Activated CD8-positive, alpha-beta memory T cell treated with anti-CD3 and anti-CD28 coated beads, Interleukin-2, amount 50 U/mL, for 48 hours (primary cell): Measurements from ENCODE around the gene ACTN2.
"Not testable (repeated sequence)": the region's sequence is repeated elsewhere in the genome, so short reads cannot be mapped to it uniquely, and the experiment has no call there.

Experiments
- DNase-seq: peaks from one replicate; pipeline ENCODE4 v3.0.0-alpha.2; 2020

ACTN2 gene

GRCh38 chr1:236685917-236686814, at the start of gene ACTN2:
Gene ACTN2 (plus strand): TSS chr1:236686499. CDS start chr1:236686674, 175 bp downstream.
- DNase-seq: peak; percentile 73

DNA sequence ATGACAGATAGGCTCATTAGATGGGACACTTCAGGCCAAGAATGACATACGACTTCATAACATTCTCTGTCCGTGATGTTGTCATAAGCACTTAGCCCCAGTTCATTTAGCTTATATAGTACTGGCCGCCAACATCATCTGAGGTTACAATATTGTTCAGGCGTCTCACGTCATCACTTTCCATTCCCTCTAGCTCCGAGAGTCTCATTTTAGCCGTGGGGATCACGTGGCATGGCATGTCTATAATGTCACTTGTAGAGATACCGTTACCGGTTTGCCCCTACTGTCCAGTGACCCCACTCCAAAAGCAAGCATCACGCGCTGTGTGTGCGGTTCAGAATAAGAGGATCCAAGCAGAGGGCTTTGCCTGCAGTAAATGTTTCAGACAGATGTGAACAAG, 47.4 kb upstream of the ACTN2 start:
- no peak for DNase-seq

GRCh38 chr1:236639686-236640085, 46.6 kb upstream of the ACTN2 start:
- DNase-seq: no peak

- DNase-seq: no peak
These were observed 43.5 kb upstream of the ACTN2 start for GRCh38 chr1:236642763-236643162.

DNA sequence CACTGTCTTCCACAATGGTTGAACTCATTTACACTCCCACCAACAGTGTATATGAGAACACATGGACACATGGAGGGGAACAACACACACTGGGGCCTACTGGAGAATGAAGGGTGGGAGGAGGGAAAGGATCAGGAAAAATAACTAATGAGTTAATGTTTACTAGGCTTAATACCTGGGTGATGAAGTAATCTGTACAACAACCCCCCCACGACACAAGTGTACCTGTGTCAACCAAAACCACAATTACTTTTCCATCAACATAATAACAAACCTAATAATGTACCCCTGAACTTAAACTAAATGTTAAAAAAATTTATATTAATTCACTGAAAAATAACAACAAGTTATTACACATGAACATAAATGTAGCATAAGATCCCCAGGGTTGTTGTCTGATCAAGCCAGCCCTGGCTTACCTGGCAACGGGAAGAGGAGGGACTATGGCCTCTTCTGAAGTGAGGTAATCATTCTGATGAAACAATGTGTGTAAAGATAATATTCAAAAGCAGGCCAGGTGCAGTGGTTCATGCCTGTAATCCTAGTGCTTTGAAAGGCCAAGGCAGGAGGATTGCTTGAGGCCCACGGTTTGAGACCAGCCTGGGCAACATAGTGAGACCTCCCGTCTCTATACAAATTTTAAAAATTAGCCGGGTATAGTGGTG, 41.2 kb upstream of the ACTN2 start:
- DNase-seq: no peak

DNA sequence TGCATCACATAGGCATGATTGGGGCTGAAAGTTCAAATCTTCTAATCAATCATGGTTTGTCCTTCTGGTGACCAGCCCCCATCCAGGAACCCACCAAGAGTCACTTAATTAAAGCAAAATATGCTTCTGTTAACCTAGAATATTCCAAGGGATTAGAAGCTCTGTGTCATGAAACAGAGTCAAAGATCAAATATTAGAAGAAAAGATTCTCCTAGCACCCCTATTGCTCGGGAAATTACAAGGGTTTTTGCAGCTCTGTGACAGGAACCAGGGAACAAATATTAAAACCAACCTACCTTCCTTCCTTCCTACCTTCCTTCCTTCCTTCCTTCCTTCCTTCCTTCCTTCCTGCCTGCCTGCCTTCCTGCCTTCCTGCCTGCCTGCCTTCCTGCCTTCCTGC, 31.8 kb upstream of the ACTN2 start:
- no peak for DNase-seq

DNA sequence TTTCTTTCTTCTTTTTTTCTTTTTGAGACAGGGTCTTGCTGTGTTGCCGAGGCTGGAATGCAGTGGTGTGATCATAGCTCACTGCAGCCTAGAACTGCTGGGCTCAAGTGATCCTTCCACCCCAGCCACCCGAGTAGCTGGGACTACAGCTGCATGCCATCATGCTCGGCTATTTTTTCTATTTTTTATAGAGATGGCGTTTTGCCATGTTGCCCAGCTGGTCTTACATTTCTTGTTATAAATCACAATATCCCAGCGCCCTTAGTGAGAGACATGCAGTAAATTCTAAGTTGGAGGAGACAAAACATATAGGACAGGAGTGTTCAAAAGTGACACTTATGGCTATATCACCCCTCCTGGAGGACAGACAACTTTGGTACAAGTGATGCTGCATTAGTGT, 31.3 kb upstream of the ACTN2 start:
- no peak for DNase-seq

DNA sequence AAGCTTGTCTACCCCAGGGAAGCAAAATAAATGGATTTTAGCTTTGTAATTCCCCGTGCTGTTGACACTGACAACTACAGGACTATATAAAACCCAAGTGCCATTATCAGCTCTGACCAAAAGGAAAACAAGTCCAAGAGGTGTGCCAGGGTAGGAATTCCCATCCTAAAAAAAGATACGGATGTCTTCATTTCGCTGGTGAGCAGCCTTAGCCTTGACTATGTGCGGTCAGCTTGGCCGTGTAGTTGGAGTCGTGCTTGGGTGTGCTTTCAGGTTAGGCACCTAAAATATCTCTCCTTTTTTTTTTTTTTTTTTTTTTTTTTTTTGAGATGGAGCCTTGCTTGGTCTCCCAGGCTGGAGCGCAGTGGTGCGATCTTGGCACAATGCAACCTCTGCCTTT, 28.9 kb upstream of the ACTN2 start:
- no peak for DNase-seq

DNA sequence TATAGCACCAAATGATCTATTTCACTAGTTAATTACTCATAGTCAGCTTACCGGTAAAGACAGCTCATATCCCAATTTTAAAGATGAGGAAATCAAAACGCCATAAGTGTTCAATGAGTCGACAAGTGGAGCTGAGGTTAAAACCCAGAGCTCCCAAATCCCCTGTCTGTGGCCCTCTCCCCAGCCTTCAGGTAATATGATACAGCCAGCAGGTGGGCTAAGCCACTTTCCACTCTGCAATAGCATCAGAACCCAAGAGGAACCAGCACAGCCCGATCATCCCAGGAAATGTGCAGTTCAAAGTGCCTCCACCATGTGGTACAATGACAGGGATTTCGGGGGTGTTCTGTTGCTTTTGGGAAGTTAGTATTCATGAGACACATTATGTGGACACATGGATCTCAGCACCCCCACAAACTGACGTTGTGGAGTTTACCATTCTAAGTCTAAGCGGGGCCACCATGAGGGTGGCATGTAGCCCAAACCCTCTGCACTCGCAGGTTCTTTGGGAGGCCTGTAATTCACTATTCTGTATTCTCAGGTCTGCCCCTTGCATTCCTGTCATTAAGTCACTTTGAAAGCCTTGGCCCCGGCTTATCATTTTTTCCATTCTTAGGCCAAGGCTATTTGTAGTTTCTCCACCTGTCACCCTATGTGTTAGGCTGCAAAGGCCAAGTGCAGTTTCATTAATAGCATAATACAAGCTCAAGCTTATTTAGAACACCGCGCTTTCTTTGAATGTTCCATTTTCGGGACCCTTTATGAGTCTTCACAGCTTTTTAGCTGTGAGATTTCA, 26.3 kb upstream of the ACTN2 start:
- no peak for DNase-seq

GRCh38 chr1:236663934-236664333, 22.4 kb upstream of the ACTN2 start:
- no peak for DNase-seq

DNA sequence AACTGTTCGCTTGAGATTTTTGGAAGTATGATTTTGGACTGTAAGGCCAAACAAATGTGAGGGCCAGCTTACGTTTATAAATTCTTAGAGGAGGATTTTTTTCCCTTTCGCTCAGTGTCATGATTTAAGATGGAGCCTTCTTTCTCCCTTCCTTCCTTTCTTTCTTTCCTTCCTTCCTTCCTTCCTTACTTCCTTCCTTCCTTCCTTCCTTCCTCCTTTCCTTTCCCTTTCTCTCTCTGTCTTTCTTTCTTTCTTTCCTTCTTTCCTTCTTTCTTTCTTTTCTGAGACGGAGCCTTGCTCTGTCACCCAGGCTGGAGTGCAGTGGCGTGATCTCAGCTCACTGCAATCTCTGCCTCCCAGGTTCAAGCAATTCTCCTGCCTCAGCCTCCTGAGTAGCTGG, 17.4 kb upstream of the ACTN2 start:
- not testable (repeated sequence) for DNase-seq

DNA sequence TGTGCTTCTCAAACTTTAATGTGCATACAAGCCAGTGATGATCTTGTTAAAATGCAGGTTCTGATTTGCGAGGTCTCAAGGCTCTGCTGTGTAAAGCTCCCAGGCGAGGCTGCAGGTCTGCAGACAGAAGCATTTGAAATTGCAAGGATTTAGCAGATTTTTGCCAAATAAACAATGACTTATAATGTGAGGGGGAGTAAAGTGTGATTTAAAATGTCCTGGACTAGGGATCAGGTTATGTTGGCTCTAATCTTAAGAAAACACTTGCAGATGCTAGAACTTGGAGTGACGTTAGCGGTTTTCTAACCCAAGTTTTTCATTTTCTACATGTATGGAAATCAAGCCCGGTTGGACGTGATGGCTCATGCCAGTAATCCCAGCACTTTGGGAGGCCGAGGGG, 16.2 kb upstream of the ACTN2 start:
- no peak for DNase-seq

- no peak for DNase-seq
These were observed 12.9 kb upstream of the ACTN2 start for GRCh38 chr1:236673289-236673919.

DNA sequence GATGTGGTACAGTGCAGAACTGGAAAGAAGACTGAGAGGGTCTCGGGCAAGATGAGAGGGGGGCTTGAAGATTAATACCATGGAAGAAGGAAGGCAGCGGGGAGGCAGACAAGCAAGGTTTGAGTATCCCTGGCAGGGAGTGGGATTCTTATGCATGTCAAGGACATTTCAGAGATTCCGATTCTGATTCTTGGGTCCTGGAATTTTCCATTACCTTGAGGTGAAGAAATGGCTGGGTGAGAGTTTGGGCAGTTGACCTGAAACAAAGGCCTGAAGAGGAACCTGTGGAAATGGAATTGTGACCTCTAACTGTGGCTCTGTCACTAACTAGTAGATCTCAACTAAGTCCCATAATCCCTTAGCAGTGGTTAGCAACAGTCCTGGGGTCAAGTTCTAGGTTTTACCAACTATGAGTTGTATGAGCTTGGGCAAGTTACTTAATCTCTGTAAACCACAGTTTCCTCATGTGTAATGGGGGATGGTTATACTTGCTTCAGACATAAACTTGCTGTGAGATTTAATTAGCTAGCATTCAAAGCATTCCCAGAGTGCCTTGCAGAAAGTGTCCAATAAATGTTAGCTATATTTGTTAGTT, 8.6 kb upstream of the ACTN2 start:
- DNase-seq: no peak

DNA sequence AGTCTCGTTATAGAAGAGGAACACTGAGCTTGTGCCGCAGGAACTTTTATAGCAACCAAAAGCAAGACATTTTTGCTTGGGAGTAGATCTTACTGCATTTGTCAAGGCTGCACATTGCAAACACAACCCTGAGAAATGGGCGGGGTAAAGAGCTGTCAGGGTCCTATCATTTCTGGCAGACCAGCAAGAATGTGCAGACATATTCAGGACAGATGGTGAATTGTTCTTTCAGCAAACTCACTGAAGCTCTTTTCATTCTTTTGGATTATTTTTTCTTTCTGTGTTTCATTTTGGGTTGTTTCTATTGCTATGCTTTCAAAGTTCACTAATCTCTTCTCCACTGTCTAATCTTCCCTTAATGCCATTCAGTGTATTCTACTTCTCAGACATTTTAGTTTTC, 5.1 kb upstream of the ACTN2 start:
- DNase-seq: no peak

DNA sequence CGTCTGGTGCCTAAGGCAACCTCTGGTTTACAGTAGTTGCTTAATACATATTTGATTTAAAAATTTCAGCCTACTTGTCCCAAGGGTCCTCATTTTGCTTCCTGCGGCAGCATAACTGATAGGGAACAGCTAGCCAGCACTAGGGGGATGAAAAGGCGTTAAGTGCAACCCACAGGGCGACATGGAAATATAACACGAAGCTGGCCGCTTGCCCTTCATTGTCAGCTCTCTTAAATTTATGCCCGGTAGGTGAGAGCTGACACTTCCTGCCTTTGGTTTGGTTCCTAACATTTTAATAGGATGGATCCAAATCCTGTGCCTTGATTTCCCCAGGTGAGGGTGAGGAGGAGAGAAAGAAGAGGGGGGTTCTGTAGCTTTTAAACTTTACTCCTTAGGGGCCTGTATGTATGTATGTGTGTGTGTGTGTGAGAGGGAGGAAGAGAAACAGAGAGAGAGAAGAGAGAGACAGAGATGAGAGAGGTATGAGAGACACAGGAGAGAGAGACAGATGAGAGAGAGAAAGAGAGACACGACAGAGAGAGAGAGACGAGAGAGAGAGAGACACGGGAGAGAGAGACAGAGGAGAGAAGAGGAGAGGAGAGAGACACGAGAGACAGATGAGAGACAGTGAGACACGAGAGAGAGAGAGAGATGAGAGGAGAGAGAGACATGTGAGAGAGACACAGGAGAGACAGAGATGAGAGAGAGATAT, 938 bp upstream of the ACTN2 start:
- DNase-seq: no peak

- DNase-seq: peak; percentile 56
These were observed 489 bp downstream of the ACTN2 start for GRCh38 chr1:236686815-236687160.

GRCh38 chr1:236687273-236687672, 974 bp downstream of the ACTN2 start:
- no peak for DNase-seq

DNA sequence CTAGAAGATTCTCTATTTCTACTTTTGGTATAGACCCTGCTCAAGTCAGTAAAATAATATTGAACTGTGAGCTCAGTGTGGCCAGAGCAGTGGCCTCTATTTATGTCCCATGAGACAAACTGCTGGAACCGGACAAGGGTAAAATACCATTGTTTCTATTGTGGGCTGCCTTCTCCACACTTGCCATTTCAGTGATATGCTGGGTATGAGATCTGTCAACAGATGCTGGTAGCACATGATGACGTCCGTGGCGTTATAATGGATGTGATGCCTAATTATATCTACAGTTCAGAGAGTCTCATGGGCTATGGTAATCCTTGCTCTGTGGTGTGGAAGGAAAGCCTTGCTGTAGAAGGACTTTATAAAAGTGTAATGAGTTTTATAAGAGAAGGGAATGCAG, 2.4 kb downstream of the ACTN2 start:
- DNase-seq: no peak

DNA sequence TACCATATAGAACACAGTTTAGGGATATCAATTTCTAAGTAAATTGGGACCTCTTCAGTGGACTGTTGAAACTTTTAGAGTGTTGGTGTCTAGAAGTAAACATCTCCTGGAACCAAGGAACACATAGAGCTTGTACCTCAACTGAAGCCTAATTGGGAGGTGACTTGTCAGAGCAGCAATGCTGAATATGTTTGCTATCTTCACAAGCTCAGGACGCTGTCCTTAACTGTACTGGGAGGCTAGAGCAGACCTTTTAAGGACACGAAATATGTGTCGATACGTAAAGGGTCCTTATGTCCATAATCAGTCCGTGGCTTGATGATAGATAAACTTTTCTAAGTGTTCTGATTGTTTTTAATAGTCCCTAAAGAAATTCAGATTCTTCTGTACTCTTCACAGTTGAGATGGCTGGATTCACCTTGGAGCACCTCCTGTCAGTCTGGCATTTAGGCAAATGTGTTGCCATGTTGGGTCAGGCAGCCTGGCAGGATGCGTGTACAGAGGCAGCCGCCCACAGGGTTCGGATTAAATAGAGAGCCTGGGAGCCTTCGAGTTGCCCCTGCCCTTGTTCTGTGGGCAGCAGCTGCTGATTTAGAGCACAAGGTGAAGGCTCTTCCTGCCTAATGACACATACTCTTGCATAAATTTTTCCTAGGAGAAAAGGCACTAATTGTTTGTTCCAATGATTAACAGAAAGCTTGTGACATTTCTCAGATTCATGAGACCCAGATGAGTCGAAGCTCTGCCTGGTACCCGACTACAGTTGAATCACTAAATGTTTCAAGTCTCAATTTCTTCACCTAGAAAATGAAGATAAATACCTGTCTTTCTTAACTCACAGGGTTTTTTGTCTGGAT, 3.6 kb downstream of the ACTN2 start:
- no peak for DNase-seq

GRCh38 chr1:236691348-236691747, 5.0 kb downstream of the ACTN2 start:
- no peak for DNase-seq
